ENCODE data around the gene EN1. TPM values are rescaled to one million over a fixed set of nuclear protein-coding genes. Genes with fewer than 3 reads are reported as not detected.

Gene EN1
- total and polyA plus RNA-seq, 2 of the 13 experiments (the other 11 are each of a cell fraction or from before 2014, with no cell fraction given), result not detected

DNA sequence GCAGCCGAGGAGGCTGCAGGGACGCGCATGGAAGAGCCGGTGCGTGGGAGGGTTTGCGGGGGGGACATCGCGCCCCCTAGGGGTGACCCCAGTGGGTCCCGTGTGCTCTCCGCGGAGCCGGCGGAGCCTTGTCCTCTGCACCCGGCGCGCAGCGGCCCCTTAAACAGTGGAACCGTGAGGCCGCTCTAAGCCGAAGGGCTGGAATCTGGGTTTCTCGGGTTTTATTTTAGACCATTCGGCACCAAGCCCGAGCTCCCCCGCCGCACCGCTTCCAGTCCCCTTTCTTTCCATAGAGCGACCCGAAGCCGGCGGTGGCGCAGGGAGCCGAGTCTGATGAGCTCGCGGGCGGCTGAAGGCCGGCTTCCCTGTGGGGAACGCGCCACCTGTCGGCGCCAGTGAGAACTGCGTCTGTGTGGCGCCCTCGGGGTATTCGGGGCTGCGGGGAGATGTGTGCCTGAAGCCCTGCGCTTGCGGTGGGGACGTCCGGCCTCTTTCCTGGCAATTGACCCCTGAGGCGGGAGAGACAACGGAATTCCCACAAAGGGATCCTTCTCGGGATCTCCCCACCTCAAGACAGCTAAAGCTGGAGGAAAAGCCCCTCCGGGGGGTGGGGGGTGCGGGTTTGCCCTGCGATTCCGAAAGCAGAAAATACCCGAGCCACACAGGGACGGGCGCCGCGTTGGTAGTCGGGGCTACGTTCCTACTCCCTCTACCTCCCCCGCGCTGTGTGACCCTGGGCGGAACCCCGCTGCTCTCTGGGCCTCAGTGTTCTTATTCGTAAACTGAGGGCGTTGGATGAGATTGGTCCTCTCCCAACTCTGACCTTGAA is 8.2 kb upstream of the EN1 start (continued):
- TF ChIP-seq U2AF1 (optimal IDR thresholded peaks at IDR 0.05; ENCODE audit: low read depth, low read length) (no peak), ZNF33A (CRISPR knock-in tag; IDR thresholded peaks at IDR 0.05; ENCODE audit: borderline replicate concordance) (no peak), ZNF431 (CRISPR knock-in tag; IDR thresholded peaks at IDR 0.05; ENCODE audit: borderline replicate concordance, low read depth) (no peak), U2AF2 (IDR thresholded peaks at IDR 0.05; ENCODE audit: low read depth, low read length) (no peak), ZMYM2 (CRISPR knock-in tag; IDR thresholded peaks at IDR 0.05) (no peak), ZNF382 (CRISPR knock-in tag; IDR thresholded peaks at IDR 0.05; ENCODE audit: borderline replicate concordance) (no peak), ZNF160 (CRISPR knock-in tag; IDR thresholded peaks at IDR 0.05) (peak; percentile 67; the same call in 1 of the 2 replicates), LBX2 (CRISPR knock-in tag; IDR thresholded peaks at IDR 0.05; ENCODE audit: borderline replicate concordance) (no peak), THAP9 (CRISPR knock-in tag; IDR thresholded peaks at IDR 0.05; ENCODE audit: borderline replicate concordance) (no peak), ZNF230 (CRISPR knock-in tag; IDR thresholded peaks at IDR 0.05) (no peak), HOXA7 (CRISPR knock-in tag; IDR thresholded peaks at IDR 0.05) (no peak), FOXA3 (CRISPR knock-in tag; IDR thresholded peaks at IDR 0.05) (no peak)
- TF ChIP-seq, protein P1, sequence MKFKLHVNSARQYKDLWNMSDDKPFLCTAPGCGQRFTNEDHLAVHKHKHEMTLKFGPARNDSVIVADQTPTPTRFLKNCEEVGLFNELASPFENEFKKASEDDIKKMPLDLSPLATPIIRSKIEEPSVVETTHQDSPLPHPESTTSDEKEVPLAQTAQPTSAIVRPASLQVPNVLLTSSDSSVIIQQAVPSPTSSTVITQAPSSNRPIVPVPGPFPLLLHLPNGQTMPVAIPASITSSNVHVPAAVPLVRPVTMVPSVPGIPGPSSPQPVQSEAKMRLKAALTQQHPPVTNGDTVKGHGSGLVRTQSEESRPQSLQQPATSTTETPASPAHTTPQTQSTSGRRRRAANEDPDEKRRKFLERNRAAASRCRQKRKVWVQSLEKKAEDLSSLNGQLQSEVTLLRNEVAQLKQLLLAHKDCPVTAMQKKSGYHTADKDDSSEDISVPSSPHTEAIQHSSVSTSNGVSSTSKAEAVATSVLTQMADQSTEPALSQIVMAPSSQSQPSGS (CRISPR knock-in tag; IDR thresholded peaks at IDR 0.05), result no peak
- TF ChIP-seq, protein P2, sequence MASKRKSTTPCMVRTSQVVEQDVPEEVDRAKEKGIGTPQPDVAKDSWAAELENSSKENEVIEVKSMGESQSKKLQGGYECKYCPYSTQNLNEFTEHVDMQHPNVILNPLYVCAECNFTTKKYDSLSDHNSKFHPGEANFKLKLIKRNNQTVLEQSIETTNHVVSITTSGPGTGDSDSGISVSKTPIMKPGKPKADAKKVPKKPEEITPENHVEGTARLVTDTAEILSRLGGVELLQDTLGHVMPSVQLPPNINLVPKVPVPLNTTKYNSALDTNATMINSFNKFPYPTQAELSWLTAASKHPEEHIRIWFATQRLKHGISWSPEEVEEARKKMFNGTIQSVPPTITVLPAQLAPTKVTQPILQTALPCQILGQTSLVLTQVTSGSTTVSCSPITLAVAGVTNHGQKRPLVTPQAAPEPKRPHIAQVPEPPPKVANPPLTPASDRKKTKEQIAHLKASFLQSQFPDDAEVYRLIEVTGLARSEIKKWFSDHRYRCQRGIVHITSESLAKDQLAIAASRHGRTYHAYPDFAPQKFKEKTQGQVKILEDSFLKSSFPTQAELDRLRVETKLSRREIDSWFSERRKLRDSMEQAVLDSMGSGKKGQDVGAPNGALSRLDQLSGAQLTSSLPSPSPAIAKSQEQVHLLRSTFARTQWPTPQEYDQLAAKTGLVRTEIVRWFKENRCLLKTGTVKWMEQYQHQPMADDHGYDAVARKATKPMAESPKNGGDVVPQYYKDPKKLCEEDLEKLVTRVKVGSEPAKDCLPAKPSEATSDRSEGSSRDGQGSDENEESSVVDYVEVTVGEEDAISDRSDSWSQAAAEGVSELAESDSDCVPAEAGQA (IDR thresholded peaks at IDR 0.05; ENCODE audit: low read depth), result no peak
- TF ChIP-seq, protein P2 (CRISPR knock-in tag; IDR thresholded peaks at IDR 0.05; ENCODE audit: borderline replicate concordance), result no peak
- TF ChIP-seq, protein P3, sequence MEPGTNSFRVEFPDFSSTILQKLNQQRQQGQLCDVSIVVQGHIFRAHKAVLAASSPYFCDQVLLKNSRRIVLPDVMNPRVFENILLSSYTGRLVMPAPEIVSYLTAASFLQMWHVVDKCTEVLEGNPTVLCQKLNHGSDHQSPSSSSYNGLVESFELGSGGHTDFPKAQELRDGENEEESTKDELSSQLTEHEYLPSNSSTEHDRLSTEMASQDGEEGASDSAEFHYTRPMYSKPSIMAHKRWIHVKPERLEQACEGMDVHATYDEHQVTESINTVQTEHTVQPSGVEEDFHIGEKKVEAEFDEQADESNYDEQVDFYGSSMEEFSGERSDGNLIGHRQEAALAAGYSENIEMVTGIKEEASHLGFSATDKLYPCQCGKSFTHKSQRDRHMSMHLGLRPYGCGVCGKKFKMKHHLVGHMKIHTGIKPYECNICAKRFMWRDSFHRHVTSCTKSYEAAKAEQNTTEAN (CRISPR knock-in tag; conservative IDR thresholded peaks at IDR 0.05), result no peak
